ENCODE data around the gene DKKL1.

DNA sequence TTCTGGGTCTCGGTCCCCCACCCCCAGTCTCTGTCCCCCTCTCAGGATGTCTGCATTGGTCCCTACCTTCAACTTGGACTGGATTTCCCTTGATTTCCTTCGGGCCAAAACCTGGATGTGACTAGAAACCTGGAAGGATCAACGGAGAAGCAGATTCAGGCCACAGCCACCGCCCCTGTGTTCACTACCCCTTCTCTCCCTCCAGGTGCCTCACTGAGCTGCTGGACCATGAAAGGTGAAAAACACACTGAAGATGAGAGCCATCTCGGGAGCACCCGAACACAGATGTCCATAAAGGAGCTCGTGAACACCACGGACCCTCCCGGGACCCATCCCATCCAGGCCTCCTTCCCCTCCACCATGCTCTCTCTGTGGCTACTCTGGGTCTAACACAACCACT, 6.5 kb upstream of the DKKL1 start:
- TF ChIP-seq, protein P1, sequence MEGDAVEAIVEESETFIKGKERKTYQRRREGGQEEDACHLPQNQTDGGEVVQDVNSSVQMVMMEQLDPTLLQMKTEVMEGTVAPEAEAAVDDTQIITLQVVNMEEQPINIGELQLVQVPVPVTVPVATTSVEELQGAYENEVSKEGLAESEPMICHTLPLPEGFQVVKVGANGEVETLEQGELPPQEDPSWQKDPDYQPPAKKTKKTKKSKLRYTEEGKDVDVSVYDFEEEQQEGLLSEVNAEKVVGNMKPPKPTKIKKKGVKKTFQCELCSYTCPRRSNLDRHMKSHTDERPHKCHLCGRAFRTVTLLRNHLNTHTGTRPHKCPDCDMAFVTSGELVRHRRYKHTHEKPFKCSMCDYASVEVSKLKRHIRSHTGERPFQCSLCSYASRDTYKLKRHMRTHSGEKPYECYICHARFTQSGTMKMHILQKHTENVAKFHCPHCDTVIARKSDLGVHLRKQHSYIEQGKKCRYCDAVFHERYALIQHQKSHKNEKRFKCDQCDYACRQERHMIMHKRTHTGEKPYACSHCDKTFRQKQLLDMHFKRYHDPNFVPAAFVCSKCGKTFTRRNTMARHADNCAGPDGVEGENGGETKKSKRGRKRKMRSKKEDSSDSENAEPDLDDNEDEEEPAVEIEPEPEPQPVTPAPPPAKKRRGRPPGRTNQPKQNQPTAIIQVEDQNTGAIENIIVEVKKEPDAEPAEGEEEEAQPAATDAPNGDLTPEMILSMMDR (IDR thresholded peaks at IDR 0.05), result no peak
- TF ChIP-seq POLR2A (IDR thresholded peaks at IDR 0.05), result no peak
